ENCODE data around the gene PTPN18.

DNA sequence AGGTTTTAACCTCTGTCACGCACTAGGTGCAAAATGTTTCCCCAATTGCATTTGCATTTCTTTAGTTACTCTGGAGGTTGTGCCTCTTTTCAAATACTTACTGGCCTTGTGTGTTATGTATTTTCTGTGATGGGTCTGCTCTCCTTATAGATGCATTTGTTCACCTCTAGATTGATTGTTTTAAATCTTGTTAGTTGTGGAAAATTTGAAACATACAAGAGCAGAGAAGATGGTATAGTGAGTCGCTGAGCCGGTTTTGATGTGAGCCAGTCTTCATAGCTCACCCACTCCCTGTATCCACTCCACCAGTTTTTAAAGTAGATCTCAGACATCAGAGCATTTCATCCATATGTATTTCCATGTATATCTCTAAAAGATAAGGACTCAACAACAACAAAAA, 6.7 kb upstream of the PTPN18 start:
- TF ChIP-seq, protein P1, sequence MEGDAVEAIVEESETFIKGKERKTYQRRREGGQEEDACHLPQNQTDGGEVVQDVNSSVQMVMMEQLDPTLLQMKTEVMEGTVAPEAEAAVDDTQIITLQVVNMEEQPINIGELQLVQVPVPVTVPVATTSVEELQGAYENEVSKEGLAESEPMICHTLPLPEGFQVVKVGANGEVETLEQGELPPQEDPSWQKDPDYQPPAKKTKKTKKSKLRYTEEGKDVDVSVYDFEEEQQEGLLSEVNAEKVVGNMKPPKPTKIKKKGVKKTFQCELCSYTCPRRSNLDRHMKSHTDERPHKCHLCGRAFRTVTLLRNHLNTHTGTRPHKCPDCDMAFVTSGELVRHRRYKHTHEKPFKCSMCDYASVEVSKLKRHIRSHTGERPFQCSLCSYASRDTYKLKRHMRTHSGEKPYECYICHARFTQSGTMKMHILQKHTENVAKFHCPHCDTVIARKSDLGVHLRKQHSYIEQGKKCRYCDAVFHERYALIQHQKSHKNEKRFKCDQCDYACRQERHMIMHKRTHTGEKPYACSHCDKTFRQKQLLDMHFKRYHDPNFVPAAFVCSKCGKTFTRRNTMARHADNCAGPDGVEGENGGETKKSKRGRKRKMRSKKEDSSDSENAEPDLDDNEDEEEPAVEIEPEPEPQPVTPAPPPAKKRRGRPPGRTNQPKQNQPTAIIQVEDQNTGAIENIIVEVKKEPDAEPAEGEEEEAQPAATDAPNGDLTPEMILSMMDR (IDR thresholded peaks at IDR 0.05; ENCODE audit: low read depth, low read length), result no peak
- no peak for TF ChIP-seq POLR2A (IDR thresholded peaks at IDR 0.05; ENCODE audit: extremely low read depth, insufficient read length)
- TF ChIP-seq, protein P2, sequence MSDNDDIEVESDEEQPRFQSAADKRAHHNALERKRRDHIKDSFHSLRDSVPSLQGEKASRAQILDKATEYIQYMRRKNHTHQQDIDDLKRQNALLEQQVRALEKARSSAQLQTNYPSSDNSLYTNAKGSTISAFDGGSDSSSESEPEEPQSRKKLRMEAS (IDR thresholded peaks at IDR 0.05; ENCODE audit: low read depth, low read length), result no peak
- TF ChIP-seq MYC (IDR thresholded peaks at IDR 0.05; ENCODE audit: low read depth, low read length), result no peak
